Measurements from ENCODE around the gene INKA2.

INKA2 gene

GRCh38 chr1:111730706-111731105 is 8.5 kb downstream of the INKA2 start:
- no peak for DNase-seq

GRCh38 chr1:111729946-111730681 is 9.1 kb downstream of the INKA2 start:
- DNase-seq, result no peak

- no peak for DNase-seq
These were observed 9.8 kb downstream of the INKA2 start for GRCh38 chr1:111729271-111729921.

- DNase-seq, result no peak
These were observed 12.1 kb downstream of the INKA2 start for GRCh38 chr1:111727056-111727455.

- DNase-seq, result no peak
These were observed 14.0 kb downstream of the INKA2 start for GRCh38 chr1:111725192-111725591.

GRCh38 chr1:111723871-111724270 is 15.3 kb downstream of the INKA2 start:
- no peak for DNase-seq

- DNase-seq, result no peak
These were observed 15.9 kb downstream of the INKA2 start for GRCh38 chr1:111723091-111723806.

- DNase-seq, result no peak
These were observed 18.0 kb downstream of the INKA2 start for GRCh38 chr1:111720977-111721786.

- DNase-seq, result no peak
These were observed 18.8 kb downstream of the INKA2 start for GRCh38 chr1:111720274-111720976.

GRCh38 chr1:111719674-111720132 is 19.5 kb downstream of the INKA2 start:
- no peak for DNase-seq

GRCh38 chr1:111719135-111719534 is 20.1 kb downstream of the INKA2 start:
- DNase-seq, result no peak

GRCh38 chr1:111717450-111717849 is 21.7 kb downstream of the INKA2 start:
- no peak for DNase-seq

GRCh38 chr1:111716333-111716732 is 22.9 kb downstream of the INKA2 start:
- no peak for DNase-seq

- no peak for DNase-seq
These were observed 29.2 kb downstream of the INKA2 start for GRCh38 chr1:111709986-111710385.

- no peak for DNase-seq
These were observed 31.3 kb downstream of the INKA2 start for GRCh38 chr1:111707906-111708305.

- DNase-seq, result no peak
These were observed 32.3 kb downstream of the INKA2 start for GRCh38 chr1:111706921-111707320.

GRCh38 chr1:111705841-111706240 is 33.4 kb downstream of the INKA2 start:
- DNase-seq, result no peak

- DNase-seq, result no peak
These were observed 34.4 kb downstream of the INKA2 start for GRCh38 chr1:111704776-111705175.

- no peak for DNase-seq
These were observed 35.0 kb downstream of the INKA2 start for GRCh38 chr1:111704240-111704639.

- DNase-seq, result no peak
These were observed 36.6 kb downstream of the INKA2 start for GRCh38 chr1:111702504-111703050.

- no peak for DNase-seq
These were observed 39.9 kb downstream of the INKA2 start for GRCh38 chr1:111699268-111699667.

GRCh38 chr1:111696330-111696729 is 42.9 kb downstream of the INKA2 start:
- no peak for DNase-seq

All from cortex of kidney (tissue), 1 donor.